GM19397 (cell line): Measurements from ENCODE around the gene EPHX1.
"Not testable (repeated sequence)": the region's sequence is repeated elsewhere in the genome, so short reads cannot be mapped to it uniquely, and the experiment has no call there.

Source experiments
- ATAC-seq: cut with Tn5 transposase; IDR thresholded peaks from one replicate; pipeline ENCODE4 v1.9.1; 2021; ENCODE audit warnings: mild to moderate bottlenecking, moderate library complexity; ENCODE audit not compliant: unreplicated experiment

Gene EPHX1

GRCh38 chr1:225815526-225816178 lies 5.7 kb downstream of the EPHX1 start:
- ATAC-seq = no peak

- no peak for ATAC-seq
These were observed 7.0 kb downstream of the EPHX1 start for GRCh38 chr1:225816643-225817538.

DNA sequence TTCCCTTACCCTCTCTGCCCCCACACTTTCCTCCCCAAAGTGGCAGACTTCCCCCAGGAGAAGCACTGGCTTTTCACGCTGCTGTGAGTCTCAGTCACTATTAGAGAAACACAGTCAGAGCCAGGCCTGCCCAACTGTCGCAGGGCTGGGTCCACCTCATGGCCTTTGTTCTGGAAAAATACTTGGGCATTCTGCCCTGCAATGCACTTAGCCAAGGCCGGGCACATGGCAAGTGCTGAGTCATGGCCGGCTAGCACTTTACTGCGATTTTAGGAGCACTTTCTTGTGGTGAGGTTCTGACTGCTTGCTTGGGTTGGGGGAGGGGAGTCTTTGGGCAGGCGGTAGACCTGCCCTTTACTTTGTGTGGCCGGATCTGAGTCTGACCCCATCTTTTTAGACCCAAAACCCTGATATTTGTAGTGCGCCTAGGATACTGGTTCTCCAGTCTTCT lies 7.7 kb downstream of the EPHX1 start:
- ATAC-seq = no peak

DNA sequence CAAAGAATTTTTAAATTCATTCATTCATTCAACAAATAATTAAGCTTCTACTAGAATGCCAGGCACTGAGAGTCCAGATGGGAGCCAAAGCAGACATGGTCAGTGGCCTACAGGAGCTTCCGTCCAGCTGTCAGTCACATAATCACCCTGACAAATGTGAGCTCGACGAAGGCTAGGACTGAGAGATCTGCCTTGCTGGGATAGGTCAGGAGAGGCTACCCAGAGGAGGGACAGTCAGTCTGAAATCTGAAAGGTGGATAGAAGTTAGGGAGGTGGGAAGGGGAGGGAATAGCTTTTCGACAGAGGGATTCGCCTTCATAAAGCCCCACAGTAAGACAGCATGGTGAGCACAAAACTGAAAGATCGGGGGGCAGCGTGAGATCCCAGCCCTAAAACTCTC lies 8.3 kb downstream of the EPHX1 start:
- ATAC-seq = no peak

- no peak for ATAC-seq
These were observed 9.6 kb downstream of the EPHX1 start for GRCh38 chr1:225819346-225820192.

DNA sequence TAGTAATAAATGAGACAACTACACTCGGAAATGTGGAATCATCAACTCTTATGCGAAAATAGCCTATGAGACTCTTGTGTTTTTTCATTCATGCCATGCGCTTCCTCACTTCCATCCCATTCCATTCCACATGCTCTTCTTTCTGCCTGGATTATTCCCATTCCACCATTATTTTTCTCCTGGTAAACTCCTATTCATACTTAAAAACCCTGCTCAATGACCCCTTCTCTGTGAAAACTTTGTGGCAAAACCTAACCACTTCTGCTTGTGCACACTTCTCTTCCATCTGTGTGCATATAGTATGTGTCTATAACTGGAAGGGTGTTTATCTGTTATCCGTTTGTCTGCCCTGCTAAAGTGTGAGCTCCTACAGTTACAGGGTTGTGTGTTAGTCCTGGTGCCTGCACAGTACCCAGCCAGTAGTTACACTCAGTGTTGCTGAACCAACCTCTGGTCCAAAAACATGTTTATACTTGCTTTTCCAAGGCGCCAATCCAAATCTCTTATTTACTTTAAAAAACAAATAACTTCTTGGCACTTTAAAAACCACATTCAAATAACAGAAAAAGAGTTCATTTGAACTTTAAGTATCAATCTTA lies 10.7 kb downstream of the EPHX1 start:
- no peak for ATAC-seq

DNA sequence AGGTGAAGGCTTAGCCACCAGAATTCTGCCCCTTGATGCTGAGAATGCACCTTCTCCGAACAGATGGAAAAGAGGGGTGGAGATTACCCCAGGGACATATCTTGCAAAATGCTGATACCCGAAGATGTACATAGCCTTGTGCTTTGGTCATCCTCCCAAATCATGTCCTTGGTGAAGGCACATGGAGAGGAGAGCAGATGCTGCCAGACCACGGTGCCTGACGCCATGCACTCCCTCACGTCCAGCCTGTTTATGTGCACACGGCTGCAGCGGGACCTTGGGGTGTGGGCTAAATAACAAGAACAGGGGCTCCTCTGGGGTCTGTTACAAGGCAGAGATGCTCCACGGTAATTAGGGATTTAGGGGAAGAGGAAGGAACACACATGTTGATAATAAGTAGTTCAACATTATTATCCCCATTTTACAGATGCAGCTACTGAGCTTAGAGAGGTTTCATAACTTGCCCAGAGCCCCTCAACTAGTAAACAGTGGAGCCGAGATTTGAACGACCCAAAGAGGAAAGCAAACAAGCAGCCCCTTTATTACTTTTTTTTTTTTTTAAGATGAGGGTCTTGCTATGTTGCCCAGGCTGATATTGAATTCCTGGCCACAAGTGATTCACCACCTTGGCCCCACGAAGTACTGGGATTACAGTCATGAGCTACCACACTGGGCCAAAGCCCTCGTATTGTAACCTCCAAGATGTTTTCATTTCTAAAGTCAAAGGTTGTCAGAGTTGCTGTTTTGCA lies 12.9 kb downstream of the EPHX1 start:
- ATAC-seq = no peak

- no peak for ATAC-seq
These were observed 13.9 kb downstream of the EPHX1 start for GRCh38 chr1:225823811-225824261.

DNA sequence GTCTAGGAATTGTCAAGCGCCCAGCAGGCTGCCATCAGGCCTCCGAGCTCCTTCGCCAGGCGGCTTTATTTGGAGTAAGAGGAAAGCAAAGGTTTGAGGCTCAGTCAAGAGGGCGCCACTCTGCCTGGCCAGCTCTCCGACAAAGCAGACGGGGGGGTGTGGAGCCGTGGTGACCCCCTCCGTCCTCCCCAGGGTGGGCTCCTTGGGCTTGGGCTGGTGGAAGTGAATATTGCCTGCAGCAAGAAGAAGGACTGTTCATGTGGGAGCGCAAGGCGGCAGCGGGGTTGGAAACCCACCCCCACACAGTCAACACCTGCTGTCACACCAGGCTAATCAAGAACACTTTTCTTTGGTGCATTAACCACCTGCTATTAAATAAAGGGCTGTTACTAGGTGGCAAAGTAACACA lies 14.6 kb downstream of the EPHX1 start:
- ATAC-seq = no peak

DNA sequence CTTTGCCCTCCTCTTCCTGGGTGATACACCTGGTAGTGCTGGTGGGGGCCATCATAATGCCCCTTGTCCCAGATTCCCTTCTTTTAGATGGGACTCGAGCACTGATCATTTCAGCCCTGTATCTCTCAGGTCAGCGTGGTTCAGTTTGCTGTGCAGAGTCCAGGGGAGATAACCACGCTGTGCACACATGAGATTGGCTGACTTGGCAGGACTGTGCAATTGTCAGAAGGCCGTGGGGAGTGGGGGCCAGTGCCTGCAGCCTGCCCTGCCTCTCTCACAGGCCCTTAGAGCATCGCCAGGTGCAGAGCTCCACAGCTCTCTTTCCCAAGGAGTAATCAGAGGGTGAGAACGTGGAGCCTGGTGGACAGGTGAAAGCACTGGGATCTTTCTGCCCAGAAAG lies 15.2 kb downstream of the EPHX1 start:
- no peak for ATAC-seq

- no peak for ATAC-seq
These were observed 15.7 kb downstream of the EPHX1 start for GRCh38 chr1:225825607-225826007.

DNA sequence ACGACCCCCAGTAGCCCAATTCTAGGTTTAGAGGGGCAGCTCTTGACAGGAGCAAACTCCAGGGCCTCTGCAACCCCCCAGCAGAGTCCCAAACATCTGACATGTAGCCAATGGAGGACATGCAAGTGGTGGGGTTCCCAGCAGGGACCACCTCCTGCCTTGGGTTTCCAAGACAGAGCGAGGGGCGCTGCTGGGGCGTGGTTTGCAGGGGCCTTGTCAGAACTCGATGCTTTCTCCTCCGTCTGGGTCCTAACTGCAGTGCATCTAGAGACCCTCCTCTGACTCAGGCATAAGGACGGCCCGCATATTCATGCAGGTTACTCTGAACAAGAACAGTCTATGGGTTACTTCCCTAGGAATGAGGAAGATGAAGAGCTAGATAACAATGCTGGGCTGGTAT lies 17.2 kb downstream of the EPHX1 start:
- ATAC-seq = no peak

- no peak for ATAC-seq
These were observed 18.9 kb downstream of the EPHX1 start for GRCh38 chr1:225828706-225829345.

DNA sequence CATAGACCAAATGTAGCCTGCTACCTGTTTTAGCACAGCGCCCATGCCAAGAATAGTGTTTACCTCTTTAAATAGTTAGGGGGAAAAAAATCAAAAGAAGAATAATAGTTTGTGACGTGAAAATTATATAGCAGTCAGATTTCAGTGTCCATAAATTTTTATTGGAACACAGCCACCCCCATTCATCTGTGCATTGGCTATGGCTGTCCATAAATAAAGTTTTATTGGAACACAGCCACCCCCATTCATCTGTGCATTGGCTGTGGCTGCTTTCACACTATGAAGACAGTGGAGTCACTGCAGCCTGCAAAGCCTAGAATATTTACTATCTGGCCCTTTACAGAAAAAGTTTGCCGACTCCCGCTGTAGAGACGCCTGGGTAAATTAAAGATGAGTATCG lies 20.9 kb downstream of the EPHX1 start:
- no peak for ATAC-seq

DNA sequence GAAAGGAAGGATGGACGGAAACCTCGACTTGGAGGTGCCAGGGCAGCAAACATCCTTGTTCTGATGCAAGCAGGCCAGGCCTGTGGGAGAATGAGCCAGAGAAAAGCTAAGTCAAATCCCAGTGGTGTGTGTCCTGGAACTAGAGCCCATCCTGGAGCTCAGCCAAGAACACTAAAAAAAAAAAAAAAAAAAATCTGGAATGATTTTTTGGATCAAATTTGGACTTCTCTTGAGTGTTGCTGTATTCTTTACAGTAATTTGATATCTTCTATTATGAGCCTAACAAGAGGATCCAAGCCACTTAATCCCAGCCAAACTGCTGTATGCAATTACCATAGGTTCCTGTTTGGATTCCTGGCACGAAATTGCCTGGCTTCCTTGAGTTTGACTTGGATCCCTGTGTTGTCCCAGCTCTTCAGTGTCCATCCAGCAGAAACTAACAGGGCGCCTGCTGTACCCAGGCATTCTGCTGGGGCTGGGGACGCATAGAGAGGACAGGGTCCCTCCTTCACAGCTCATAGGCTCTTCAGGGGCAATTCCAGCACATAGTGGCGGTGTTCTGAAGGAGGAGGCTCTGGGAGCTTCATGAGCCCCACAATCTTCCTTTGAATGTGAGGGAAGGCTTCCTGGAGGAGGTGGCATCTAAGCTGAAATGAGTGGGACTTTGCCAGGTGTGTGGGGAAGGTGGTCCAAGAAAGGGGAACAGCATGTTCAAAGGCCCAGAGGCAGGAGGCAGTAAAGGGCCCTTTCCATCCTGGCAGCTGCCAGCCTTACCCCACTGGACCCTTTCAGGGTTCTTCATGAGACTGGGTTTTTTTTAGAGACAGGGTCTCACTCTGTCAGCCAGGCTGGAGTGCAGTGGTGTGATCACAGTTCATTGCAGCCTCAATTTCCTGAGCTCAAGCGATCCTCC lies 24.7 kb downstream of the EPHX1 start:
- ATAC-seq = no peak

- ATAC-seq = no peak
These were observed 25.9 kb downstream of the EPHX1 start for GRCh38 chr1:225835856-225836255.

GRCh38 chr1:225836296-225836695 lies 26.4 kb downstream of the EPHX1 start:
- ATAC-seq = not testable (repeated sequence)

- ATAC-seq = no peak
These were observed 28.9 kb downstream of the EPHX1 start for GRCh38 chr1:225838793-225839192.

- no peak for ATAC-seq
These were observed 30.3 kb downstream of the EPHX1 start for GRCh38 chr1:225840223-225840610.
